ENCODE results near the gene PTPRD.

GRCh38 chr9:9804109-9804508 lies 808.7 kb downstream of the PTPRD start:
- TF ChIP-seq RAD21 (CRISPR knock-in tag; conservative IDR thresholded peaks at IDR 0.05 in 1 of 2, IDR thresholded peaks at IDR 0.05 in 1 of 2) (no peak), ZNF263 (CRISPR knock-in tag; IDR thresholded peaks at IDR 0.05; ENCODE audit: borderline replicate concordance) (no peak), CREB1 (IDR thresholded peaks at IDR 0.05) (no peak), CREB1 (CRISPR knock-in tag; IDR thresholded peaks at IDR 0.05) (no peak), TCF7L2 (IDR thresholded peaks at IDR 0.05; ENCODE audit: low read depth, low read length) (no peak), CTCF (IDR thresholded peaks at IDR 0.05 in 2 of 3, conservative IDR thresholded peaks at IDR 0.05 in 1 of 3; ENCODE audit: insufficient read depth in 2 of 3, low read depth in 1 of 3, low read length in 3 of 3) (no peak), HMBOX1 (IDR thresholded peaks at IDR 0.05) (no peak), ZNF518B (CRISPR knock-in tag; IDR thresholded peaks at IDR 0.05) (no peak), NR3C1 (CRISPR knock-in tag; IDR thresholded peaks at IDR 0.05) (no peak), FOS (IDR thresholded peaks at IDR 0.05; ENCODE audit: extremely low read depth, insufficient read length) (no peak), CCAR2 (IDR thresholded peaks at IDR 0.05; ENCODE audit: low read depth, low read length) (no peak), SREBF1 (IDR thresholded peaks at IDR 0.05; ENCODE audit: borderline replicate concordance, low read depth, low read length) (no peak), PREB (CRISPR knock-in tag; IDR thresholded peaks at IDR 0.05) (no peak), UBTF (IDR thresholded peaks at IDR 0.05; ENCODE audit: borderline replicate concordance in 1 of 2, low read depth in 2 of 2, low read length in 2 of 2) (no peak), FIP1L1 (IDR thresholded peaks at IDR 0.05; ENCODE audit: low read depth, low read length, poor library complexity, severe bottlenecking) (no peak)
